IMR-90 (cell line): ENCODE measurements around the gene CNKSR2.

ENCODE experiments used
- BHLHE40 ChIP-seq: fragments of 150-350 bp; IDR thresholded peaks from 2 replicates; pipeline ENCODE4 v1.6.1; 2016; ENCODE audit warnings: mild to moderate bottlenecking, low read depth, low read length
- CEBPB ChIP-seq: IDR thresholded peaks from 2 replicates; pipeline ENCODE4 v1.6.1; 2012; ENCODE audit warnings: low read depth, low read length, improper control_type of control experiment
- CHD1 ChIP-seq: IDR thresholded peaks from 2 replicates; pipeline ENCODE4 v1.6.1; 2012; ENCODE audit warnings: low read depth, low read length, improper control_type of control experiment
- MAFK ChIP-seq: IDR thresholded peaks from 2 replicates; pipeline ENCODE4 v1.6.1; 2012; ENCODE audit warnings: low read depth, low read length, improper control_type of control experiment
- MAZ ChIP-seq: IDR thresholded peaks from 2 replicates; pipeline ENCODE4 v1.6.1; 2012; ENCODE audit warnings: low read depth, mild to moderate bottlenecking, low read length, improper control_type of control experiment, moderate library complexity, borderline replicate concordance
- NFE2L2 ChIP-seq: fragments of 150-350 bp; IDR thresholded peaks from 2 replicates; pipeline ENCODE4 v1.6.1; 2016; ENCODE audit warnings: low read depth, mild to moderate bottlenecking, low read length
- POLR2A ChIP-seq: IDR thresholded peaks from 2 replicates; pipeline ENCODE4 v1.6.1; 2012; ENCODE audit warnings: mild to moderate bottlenecking, low read depth, low read length
- RAD21 ChIP-seq: IDR thresholded peaks from 2 replicates; pipeline ENCODE4 v1.6.1; 2012; ENCODE audit warnings: low read length, improper control_type of control experiment
- RCOR1 ChIP-seq: IDR thresholded peaks from 2 replicates; pipeline ENCODE4 v1.6.1; 2012; ENCODE audit warnings: mild to moderate bottlenecking, low read length, improper control_type of control experiment; ENCODE audit not compliant: insufficient replicate concordance
- RFX5 ChIP-seq: IDR thresholded peaks from 2 replicates; pipeline ENCODE4 v1.8.0; 2012; ENCODE audit warnings: low read depth, mild to moderate bottlenecking, low read length, moderate library complexity
- SMC3 ChIP-seq: fragments of 150-350 bp; IDR thresholded peaks from 2 replicates; pipeline ENCODE4 v1.6.1; 2016; ENCODE audit warnings: low read depth, mild to moderate bottlenecking, antibody characterized with exemption, low read length, moderate library complexity
- TF ChIP-seq, protein P1 (sequence below): fragments of 150-350 bp; IDR thresholded peaks from 2 replicates; pipeline ENCODE4 v1.6.1; 2017; ENCODE audit warnings: mild to moderate bottlenecking, antibody characterized with exemption, low read length, low read depth
- TF ChIP-seq, protein P2 (sequence below): conservative IDR thresholded peaks from 2 replicates; pipeline ENCODE4 v1.5.1; 2012; ENCODE audit warnings: mild to moderate bottlenecking, low read depth, low read length, improper control_type of control experiment

DNA sequence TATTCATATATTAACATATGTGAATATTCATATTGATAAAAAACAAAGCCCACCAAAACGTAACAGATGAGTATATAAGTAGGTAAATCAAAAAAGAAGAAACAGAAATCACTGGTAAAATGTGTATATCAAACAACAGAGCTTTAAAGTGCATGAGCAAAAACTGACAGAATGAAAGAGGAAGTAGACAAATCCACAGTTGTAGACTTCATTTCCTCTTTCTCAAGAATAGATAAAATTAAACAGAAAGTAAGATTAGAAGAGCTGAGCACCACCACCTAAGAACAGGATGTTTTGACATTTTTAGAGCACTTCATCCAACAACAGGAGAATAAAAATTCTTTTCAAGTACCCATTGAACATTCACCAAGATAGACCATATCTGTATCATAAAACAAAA lies 64.6 kb downstream of the CNKSR2 start:
- TF ChIP-seq POLR2A = no peak
- TF ChIP-seq, protein P1, sequence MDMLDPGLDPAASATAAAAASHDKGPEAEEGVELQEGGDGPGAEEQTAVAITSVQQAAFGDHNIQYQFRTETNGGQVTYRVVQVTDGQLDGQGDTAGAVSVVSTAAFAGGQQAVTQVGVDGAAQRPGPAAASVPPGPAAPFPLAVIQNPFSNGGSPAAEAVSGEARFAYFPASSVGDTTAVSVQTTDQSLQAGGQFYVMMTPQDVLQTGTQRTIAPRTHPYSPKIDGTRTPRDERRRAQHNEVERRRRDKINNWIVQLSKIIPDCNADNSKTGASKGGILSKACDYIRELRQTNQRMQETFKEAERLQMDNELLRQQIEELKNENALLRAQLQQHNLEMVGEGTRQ = no peak
- TF ChIP-seq, protein P2, sequence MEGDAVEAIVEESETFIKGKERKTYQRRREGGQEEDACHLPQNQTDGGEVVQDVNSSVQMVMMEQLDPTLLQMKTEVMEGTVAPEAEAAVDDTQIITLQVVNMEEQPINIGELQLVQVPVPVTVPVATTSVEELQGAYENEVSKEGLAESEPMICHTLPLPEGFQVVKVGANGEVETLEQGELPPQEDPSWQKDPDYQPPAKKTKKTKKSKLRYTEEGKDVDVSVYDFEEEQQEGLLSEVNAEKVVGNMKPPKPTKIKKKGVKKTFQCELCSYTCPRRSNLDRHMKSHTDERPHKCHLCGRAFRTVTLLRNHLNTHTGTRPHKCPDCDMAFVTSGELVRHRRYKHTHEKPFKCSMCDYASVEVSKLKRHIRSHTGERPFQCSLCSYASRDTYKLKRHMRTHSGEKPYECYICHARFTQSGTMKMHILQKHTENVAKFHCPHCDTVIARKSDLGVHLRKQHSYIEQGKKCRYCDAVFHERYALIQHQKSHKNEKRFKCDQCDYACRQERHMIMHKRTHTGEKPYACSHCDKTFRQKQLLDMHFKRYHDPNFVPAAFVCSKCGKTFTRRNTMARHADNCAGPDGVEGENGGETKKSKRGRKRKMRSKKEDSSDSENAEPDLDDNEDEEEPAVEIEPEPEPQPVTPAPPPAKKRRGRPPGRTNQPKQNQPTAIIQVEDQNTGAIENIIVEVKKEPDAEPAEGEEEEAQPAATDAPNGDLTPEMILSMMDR = no peak
- TF ChIP-seq CEBPB = no peak
- no peak for TF ChIP-seq RAD21
- no peak for TF ChIP-seq RCOR1
- no peak for TF ChIP-seq MAFK
- no peak for TF ChIP-seq RFX5
- TF ChIP-seq SMC3 = no peak
- no peak for TF ChIP-seq MAZ
- no peak for TF ChIP-seq BHLHE40
- TF ChIP-seq NFE2L2 = no peak
- no peak for TF ChIP-seq CHD1
